RCC 7860 (cell line): ENCODE data around the gene LAD1.

Source experiments
- DNase-seq: peaks from one replicate; pipeline ENCODE4 v3.0.0-alpha.2; 2015; ENCODE audit warnings: low spot score
- FAIRE-seq: peaks from 2 replicates; lab custom pipeline; 2012; peaks lifted over from hg19 to GRCh38; lab: Jason Lieb, UNC

Gene LAD1

GRCh38 chr1:201370500-201370899 is 28.6 kb downstream of the LAD1 start:
- DNase-seq (no peak), FAIRE-seq (no peak)

DNA sequence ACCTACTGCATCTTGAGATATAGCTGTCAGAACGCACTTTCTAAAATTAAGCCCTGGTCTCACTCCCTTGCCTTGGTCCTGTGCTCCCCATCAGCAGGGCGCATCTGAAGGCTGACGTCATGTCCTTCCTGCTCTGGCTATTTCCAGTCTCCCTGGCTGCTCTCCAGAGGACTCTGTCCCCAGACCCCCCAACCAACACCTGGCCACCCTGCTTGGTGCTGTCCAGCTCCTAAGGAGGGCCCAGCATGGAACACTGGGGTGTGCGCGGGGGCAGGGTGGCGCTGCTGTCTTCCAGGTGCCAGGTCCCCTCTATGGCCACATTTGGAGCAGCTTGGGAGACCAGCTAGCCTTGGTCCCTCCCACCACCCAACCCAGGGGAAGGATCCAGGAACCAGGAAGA is 29.9 kb downstream of the LAD1 start:
- DNase-seq (no peak), FAIRE-seq (no peak)

DNA sequence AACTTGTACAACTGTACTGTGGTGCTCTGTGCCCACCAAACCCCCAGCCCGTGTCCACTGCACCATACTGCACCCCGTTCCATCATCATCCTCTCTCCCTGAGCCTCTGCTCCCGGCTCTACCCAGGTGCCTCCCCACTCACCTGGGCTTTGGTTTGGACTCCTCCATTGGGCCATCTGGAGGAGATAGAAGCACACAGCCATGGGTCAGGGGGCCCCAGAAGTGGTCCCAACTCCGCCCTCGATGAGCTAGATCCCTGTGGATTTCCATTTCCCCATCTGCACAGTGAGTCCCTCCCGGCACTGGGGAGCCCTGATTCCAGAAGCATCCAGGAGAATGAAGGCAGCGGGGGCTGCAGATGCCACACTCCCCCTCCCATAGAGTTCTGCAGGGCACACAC is 32.4 kb downstream of the LAD1 start:
- DNase-seq, result no peak
- FAIRE-seq, result no peak

DNA sequence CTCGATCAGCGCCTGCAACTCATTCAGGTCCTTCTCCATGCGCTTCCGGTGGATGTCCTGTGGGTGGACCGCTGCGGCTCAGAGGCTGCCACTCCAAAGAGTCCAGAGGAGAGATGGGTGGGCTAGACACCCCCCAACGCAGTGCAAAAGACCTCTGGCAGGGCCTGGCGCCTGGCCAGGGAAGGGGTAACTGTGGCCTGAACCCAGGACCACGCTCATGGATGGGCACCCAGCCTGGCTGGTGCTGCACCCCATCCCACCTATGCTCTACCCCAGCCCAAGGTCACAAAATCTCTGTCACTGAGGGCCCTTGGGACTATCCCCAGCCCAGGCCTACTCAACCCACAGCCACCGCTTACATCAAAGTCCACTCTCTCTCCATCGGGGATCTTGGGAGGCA is 33.9 kb downstream of the LAD1 start:
- no peak for FAIRE-seq
- DNase-seq, result no peak

GRCh38 chr1:201364808-201365105 is 34.4 kb downstream of the LAD1 start:
- FAIRE-seq, result no peak

GRCh38 chr1:201363467-201363866 is 35.7 kb downstream of the LAD1 start:
- DNase-seq (no peak), FAIRE-seq (no peak)

More at GRCh38 chr1:201364808-201365105, 34.4 kb downstream of the LAD1 start:
- no peak for DNase-seq

GRCh38 chr1:201362906-201363305 is 36.2 kb downstream of the LAD1 start:
- no peak for DNase-seq
- no peak for FAIRE-seq

- no peak for FAIRE-seq
- peak; percentile 43 for DNase-seq
These were observed 37.2 kb downstream of the LAD1 start for GRCh38 chr1:201361652-201362504.

GRCh38 chr1:201360901-201361651 is 38.0 kb downstream of the LAD1 start:
- DNase-seq, result no peak
- no peak for FAIRE-seq

- no peak for DNase-seq
- no peak for FAIRE-seq
These were observed 38.6 kb downstream of the LAD1 start for GRCh38 chr1:201360486-201360885.

- FAIRE-seq (no peak), DNase-seq (no peak)
These were observed 39.3 kb downstream of the LAD1 start for GRCh38 chr1:201359873-201360210.

GRCh38 chr1:201359031-201359872 is 39.9 kb downstream of the LAD1 start:
- DNase-seq (no peak), FAIRE-seq (no peak)

GRCh38 chr1:201358596-201358995 is 40.5 kb downstream of the LAD1 start:
- DNase-seq (no peak), FAIRE-seq (no peak)

- DNase-seq (no peak), FAIRE-seq (no peak)
These were observed 41.3 kb downstream of the LAD1 start for GRCh38 chr1:201357636-201358348.

GRCh38 chr1:201357211-201357610 is 41.9 kb downstream of the LAD1 start:
- DNase-seq (no peak), FAIRE-seq (no peak)

DNA sequence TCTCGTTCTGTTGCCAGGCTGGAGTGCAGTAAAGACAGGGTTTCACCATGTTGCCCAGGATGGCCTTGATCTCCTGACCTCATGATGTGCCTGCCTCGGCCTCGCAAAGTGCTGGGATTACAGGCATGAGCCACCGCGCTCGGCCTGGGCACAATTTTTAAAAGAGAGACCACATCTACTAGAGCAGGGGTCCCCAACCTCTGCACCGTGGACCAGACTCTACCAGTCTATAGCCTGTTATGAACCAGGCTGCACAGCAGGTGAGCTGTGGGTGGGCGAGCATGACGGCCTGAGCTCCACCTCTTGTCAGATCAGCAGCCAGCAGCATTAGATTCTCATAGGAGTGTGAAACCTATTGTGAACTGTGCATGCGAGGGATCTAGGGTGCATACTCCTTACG is 42.4 kb downstream of the LAD1 start:
- FAIRE-seq (no peak), DNase-seq (no peak)

DNA sequence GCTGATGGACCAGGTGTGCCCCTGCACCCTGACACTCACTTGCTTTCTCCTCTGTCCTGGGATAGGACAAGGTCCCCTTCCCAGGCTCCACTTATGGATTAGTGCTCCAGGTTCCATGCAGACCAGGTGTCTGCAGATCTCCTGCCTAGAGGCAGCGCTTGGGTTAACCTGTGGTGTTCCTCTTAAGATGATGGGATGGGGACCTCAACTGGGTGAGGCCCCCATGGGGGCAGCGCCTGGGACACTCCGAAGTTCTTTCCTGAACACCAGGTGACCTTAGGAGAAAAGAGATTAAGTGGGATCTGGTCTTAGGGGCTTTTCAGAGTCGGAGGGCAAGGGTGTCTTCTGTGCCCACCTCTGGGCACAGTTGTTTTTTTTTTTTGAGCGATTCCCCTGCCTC is 42.9 kb downstream of the LAD1 start:
- DNase-seq (no peak), FAIRE-seq (no peak)

DNA sequence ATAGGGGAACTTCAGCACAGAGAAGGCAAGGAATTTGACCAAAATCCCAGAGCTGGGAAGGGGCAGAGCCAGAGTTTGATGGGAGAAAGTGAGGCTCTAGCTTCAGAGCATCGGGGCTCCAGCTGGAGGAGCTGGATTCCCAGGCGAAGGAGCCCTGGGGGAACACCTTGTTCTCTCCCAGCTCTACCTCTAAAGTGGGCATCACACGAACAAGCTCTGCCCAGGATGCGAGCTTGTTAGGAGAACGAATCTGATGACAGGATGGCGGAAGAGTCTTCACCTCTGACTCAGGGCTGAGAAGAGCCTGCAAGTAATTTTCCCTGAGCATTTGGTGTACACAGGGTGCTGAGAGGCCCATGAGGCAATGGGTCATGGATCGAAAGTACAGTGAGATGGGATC is 43.7 kb downstream of the LAD1 start:
- DNase-seq (no peak), FAIRE-seq (no peak)

DNA sequence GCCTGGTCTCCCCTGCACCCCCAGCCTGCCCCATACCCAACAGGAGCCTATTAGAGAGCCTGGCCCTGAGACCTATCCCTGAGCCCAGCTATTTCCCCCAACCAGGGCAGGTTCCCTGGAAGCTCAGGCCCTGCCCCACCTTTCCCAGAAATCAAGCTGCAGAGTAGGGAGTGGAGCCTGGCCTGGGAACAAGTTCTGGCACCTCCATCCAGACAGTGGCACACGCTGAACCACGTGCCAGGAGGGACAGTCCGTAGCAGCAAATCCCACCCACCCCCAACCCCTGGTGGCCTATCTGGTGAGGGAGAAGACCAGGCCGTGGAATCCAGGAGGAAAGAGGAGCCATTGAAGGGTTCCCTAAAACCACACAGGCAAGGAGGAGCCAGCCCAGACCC is 44.2 kb downstream of the LAD1 start:
- DNase-seq (no peak), FAIRE-seq (no peak)

DNA sequence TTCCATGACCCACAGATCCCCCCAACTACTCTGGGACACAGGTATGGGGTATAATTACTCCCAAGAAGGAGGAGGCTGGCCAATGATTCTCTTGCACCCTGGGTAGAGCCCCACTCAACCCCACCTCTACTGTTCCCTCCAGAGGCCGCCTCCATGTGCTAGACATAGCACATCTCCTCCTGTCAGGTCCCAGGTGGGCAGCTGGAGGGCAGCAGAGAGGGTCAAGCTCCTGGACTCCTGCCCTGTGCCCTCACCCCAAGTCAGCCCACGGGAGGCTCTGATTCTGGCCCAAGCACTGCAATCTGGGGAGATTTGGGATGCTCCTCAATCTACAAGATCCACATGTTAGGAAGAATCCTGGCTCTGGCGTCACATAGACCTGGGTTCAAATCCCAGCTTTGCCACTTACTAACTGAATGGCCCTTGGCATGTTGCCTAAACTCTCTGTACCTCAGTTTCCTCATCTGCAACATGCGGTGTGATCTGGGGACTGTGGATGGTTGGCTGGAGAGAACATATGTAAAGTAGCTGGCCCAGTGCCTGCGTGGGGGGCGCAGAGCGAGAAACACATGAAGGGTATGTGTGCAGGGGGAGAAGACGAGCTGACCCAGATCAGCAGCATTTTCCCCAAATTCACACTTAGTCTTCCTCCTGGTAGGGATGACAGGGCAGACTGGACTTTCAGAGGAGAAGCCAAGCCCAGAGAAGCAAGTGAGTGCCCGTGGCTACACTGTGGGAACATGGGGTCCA is 44.8 kb downstream of the LAD1 start:
- FAIRE-seq, result no peak
- DNase-seq, result no peak
